GM18867 (cell line): Measurements from ENCODE around the gene C20orf96.
A peak's percentile ranks its signal among the peaks of the same experiment; 100 is the strongest.
"Not testable (repeated sequence)": the region's sequence is repeated elsewhere in the genome, so short reads cannot be mapped to it uniquely, and the experiment has no call there.

Source experiments
- ATAC-seq: cut with Tn5 transposase; IDR thresholded peaks from one replicate; pipeline ENCODE4 v1.9.1; 2021; ENCODE audit warnings: mild to moderate bottlenecking, moderate library complexity; ENCODE audit not compliant: unreplicated experiment

C20orf96 gene

GRCh38 chr20:278607-279571 lies 11.7 kb downstream of the C20orf96 start:
- no peak for ATAC-seq

GRCh38 chr20:278181-278580 lies 12.4 kb downstream of the C20orf96 start:
- no peak for ATAC-seq

GRCh38 chr20:277496-277781 lies 13.1 kb downstream of the C20orf96 start:
- no peak for ATAC-seq

- no peak for ATAC-seq
Observed at GRCh38 chr20:276620-277495, 13.7 kb downstream of the C20orf96 start.

GRCh38 chr20:275791-276190 lies 14.8 kb downstream of the C20orf96 start:
- no peak for ATAC-seq

GRCh38 chr20:273884-274283 lies 16.7 kb downstream of the C20orf96 start:
- ATAC-seq = no peak

GRCh38 chr20:272718-273117 lies 17.8 kb downstream of the C20orf96 start:
- ATAC-seq = no peak

- no peak for ATAC-seq
Observed at GRCh38 chr20:271528-271927, 19.0 kb downstream of the C20orf96 start.

- no peak for ATAC-seq
Observed at GRCh38 chr20:271069-271468, 19.5 kb downstream of the C20orf96 start.

- no peak for ATAC-seq
Observed at GRCh38 chr20:270517-270916, 20.0 kb downstream of the C20orf96 start.

- peak; percentile 93 for ATAC-seq
Observed at GRCh38 chr20:266596-267562, 23.7 kb downstream of the C20orf96 start.

GRCh38 chr20:263701-264100 lies 26.8 kb downstream of the C20orf96 start:
- ATAC-seq = no peak

GRCh38 chr20:259981-260380 lies 30.6 kb downstream of the C20orf96 start:
- ATAC-seq = no peak

GRCh38 chr20:258963-259362 lies 31.6 kb downstream of the C20orf96 start:
- ATAC-seq = no peak

- ATAC-seq = no peak
Observed at GRCh38 chr20:258269-258858, 32.2 kb downstream of the C20orf96 start.

GRCh38 chr20:257419-257818 lies 33.1 kb downstream of the C20orf96 start, which contains the start of gene DEFB132:
DEFB132 (plus strand) TSS chr20:257724; CDS start chr20:257779, 55 bp downstream.
- ATAC-seq = no peak

GRCh38 chr20:253447-253846 lies 37.1 kb downstream of the C20orf96 start:
- not testable (repeated sequence) for ATAC-seq

- ATAC-seq = no peak
Observed at GRCh38 chr20:252801-253200, 37.7 kb downstream of the C20orf96 start.

- ATAC-seq = no peak
Observed at GRCh38 chr20:251354-251753, 39.2 kb downstream of the C20orf96 start.

- no peak for ATAC-seq
Observed at GRCh38 chr20:242905-243304, 47.6 kb downstream of the C20orf96 start.
